Measurements from ENCODE around the gene CYTL1.

CYTL1 gene

GRCh38 chr4:4981427-4981826, 37.8 kb downstream of the CYTL1 start:
- Histone ChIP-seq H3K27me3 (ENCODE audit: control insufficient read depth in 2 of 2, insufficient read depth in 2 of 2, low read length in 2 of 2) (no peaks in the 10 kb centered on the region), H3K27ac (ENCODE audit: low read depth in 2 of 2, low read length in 2 of 2) (no peak overlapping the region), H3K4me3 (ENCODE audit: low read length in 2 of 2) (no peak overlapping the region), H3K36me3 (ENCODE audit: control insufficient read depth in 2 of 2, insufficient read depth in 2 of 2, low read length in 2 of 2) (no peaks in the 10 kb centered on the region), H3K4me1 (ENCODE audit: control insufficient read depth in 2 of 2, insufficient read depth in 2 of 2, low read length in 2 of 2) (no peaks in the 10 kb centered on the region), H3K9ac (ENCODE audit: low read depth in 1 of 2, low read length in 2 of 2) (no peak overlapping the region), H3K9me3 (ENCODE audit: control insufficient read depth in 2 of 2, low read length in 2 of 2) (no peaks in the 10 kb centered on the region)

GRCh38 chr4:4980621-4981230, 38.5 kb downstream of the CYTL1 start:
- no peak overlapping the region for H3K4me3 ChIP-seq (ENCODE audit: low read length in 2 of 2)
- H3K27ac ChIP-seq (ENCODE audit: low read depth in 2 of 2, low read length in 2 of 2), result no peak overlapping the region
- H3K9ac ChIP-seq (ENCODE audit: low read depth in 1 of 2, low read length in 2 of 2), result no peak overlapping the region
- no peaks in the 10 kb centered on the region for H3K36me3 ChIP-seq (ENCODE audit: control insufficient read depth in 2 of 2, insufficient read depth in 2 of 2, low read length in 2 of 2)
- H3K27me3 ChIP-seq (ENCODE audit: control insufficient read depth in 2 of 2, insufficient read depth in 2 of 2, low read length in 2 of 2), result no peaks in the 10 kb centered on the region
- H3K4me1 ChIP-seq (ENCODE audit: control insufficient read depth in 2 of 2, insufficient read depth in 2 of 2, low read length in 2 of 2), result no peaks in the 10 kb centered on the region
- H3K9me3 ChIP-seq (ENCODE audit: control insufficient read depth in 2 of 2, low read length in 2 of 2), result no peaks in the 10 kb centered on the region

GRCh38 chr4:4979971-4980370, 39.3 kb downstream of the CYTL1 start:
- Histone ChIP-seq H3K4me3 (ENCODE audit: low read length in 2 of 2) (no peak overlapping the region), H3K9ac (ENCODE audit: low read depth in 1 of 2, low read length in 2 of 2) (no peak overlapping the region), H3K27me3 (ENCODE audit: control insufficient read depth in 2 of 2, insufficient read depth in 2 of 2, low read length in 2 of 2) (no peaks in the 10 kb centered on the region), H3K4me1 (ENCODE audit: control insufficient read depth in 2 of 2, insufficient read depth in 2 of 2, low read length in 2 of 2) (no peaks in the 10 kb centered on the region), H3K9me3 (ENCODE audit: control insufficient read depth in 2 of 2, low read length in 2 of 2) (no peaks in the 10 kb centered on the region), H3K27ac (ENCODE audit: low read depth in 2 of 2, low read length in 2 of 2) (no peak overlapping the region), H3K36me3 (ENCODE audit: control insufficient read depth in 2 of 2, insufficient read depth in 2 of 2, low read length in 2 of 2) (no peaks in the 10 kb centered on the region)

DNA sequence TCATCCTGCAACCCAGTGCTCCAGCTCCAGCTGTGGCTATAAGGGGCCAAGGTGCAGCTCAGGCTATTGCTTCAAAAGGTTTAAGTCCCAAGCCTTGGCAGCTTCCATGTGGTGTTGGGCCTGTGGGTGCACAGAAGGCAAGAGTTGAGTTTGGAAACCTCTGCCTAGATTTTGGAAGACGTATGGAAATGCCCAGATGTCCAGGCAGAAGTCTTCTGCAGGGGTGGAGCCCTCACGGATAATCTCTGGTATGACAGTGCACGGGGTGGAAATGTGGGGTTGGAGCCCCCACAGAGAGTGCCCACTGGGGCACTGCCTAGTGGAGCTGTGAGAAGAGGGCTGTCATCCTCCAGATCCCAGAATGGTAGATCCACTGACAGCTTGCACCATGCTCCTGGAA, 44.5 kb downstream of the CYTL1 start:
- H3K4me3 ChIP-seq (ENCODE audit: low read length in 2 of 2), result no peak overlapping the region
- no peak overlapping the region for H3K9ac ChIP-seq (ENCODE audit: low read depth in 1 of 2, low read length in 2 of 2)
- no peak overlapping the region for H3K27ac ChIP-seq (ENCODE audit: low read depth in 2 of 2, low read length in 2 of 2)
- H3K27me3 ChIP-seq (ENCODE audit: control insufficient read depth in 2 of 2, insufficient read depth in 2 of 2, low read length in 2 of 2), result no peaks in the 10 kb centered on the region
- H3K4me1 ChIP-seq (ENCODE audit: control insufficient read depth in 2 of 2, insufficient read depth in 2 of 2, low read length in 2 of 2), result no peaks in the 10 kb centered on the region
- no peaks in the 10 kb centered on the region for H3K9me3 ChIP-seq (ENCODE audit: control insufficient read depth in 2 of 2, low read length in 2 of 2)
- no peaks in the 10 kb centered on the region for H3K36me3 ChIP-seq (ENCODE audit: control insufficient read depth in 2 of 2, insufficient read depth in 2 of 2, low read length in 2 of 2)

DNA sequence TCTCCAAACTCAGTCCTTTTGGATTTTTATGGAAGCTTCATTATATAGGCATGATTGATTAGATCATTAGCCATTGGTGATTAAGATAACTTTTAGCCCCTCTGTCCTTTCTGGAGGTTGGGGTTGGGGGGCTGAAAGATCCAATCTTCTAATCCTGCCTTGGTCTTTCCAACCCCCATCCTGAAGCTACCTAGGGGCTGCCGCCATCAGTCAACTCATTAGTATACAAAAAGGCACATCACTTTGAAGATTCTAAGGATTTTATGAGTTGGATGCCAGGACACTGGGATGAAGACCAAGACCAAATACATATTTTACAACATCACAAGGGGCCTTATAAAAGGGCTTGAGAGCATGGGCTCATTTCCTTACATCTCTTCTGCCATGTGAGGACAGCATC, 47.5 kb downstream of the CYTL1 start:
- Histone ChIP-seq H3K9ac (ENCODE audit: low read depth in 1 of 2, low read length in 2 of 2) (no peak overlapping the region), H3K4me1 (ENCODE audit: control insufficient read depth in 2 of 2, insufficient read depth in 2 of 2, low read length in 2 of 2) (no peaks in the 10 kb centered on the region), H3K27me3 (ENCODE audit: control insufficient read depth in 2 of 2, insufficient read depth in 2 of 2, low read length in 2 of 2) (no peaks in the 10 kb centered on the region), H3K4me3 (ENCODE audit: low read length in 2 of 2) (no peak overlapping the region), H3K9me3 (ENCODE audit: control insufficient read depth in 2 of 2, low read length in 2 of 2) (no peaks in the 10 kb centered on the region), H3K36me3 (ENCODE audit: control insufficient read depth in 2 of 2, insufficient read depth in 2 of 2, low read length in 2 of 2) (no peaks in the 10 kb centered on the region), H3K27ac (ENCODE audit: low read depth in 2 of 2, low read length in 2 of 2) (no peak overlapping the region)

DNA sequence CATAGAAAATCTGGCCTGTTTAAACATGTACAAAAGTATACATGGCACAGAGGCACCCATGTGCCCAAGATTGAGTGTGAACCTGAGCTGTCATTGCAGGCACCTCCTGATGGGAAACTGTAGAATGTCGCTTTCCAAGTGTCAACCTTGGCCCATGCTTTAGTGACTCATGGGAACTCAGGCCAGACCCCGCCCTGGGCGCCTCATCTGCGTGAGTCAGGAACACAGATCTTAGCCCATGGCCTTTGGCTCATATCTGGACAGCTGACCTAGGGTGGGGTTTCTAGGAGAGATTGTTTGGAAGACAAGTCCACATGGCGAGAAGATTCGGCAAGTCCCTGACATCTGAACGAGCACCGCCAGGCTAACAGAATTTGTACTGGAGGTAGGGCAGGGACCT, 50.0 kb downstream of the CYTL1 start:
- Histone ChIP-seq H3K4me3 (ENCODE audit: low read length in 2 of 2) (no peak overlapping the region), H3K27ac (ENCODE audit: low read depth in 2 of 2, low read length in 2 of 2) (no peak overlapping the region), H3K9me3 (ENCODE audit: control insufficient read depth in 2 of 2, low read length in 2 of 2) (no peaks in the 10 kb centered on the region), H3K9ac (ENCODE audit: low read depth in 1 of 2, low read length in 2 of 2) (no peak overlapping the region), H3K36me3 (ENCODE audit: control insufficient read depth in 2 of 2, insufficient read depth in 2 of 2, low read length in 2 of 2) (no peaks in the 10 kb centered on the region), H3K4me1 (ENCODE audit: control insufficient read depth in 2 of 2, insufficient read depth in 2 of 2, low read length in 2 of 2) (no peaks in the 10 kb centered on the region), H3K27me3 (ENCODE audit: control insufficient read depth in 2 of 2, insufficient read depth in 2 of 2, low read length in 2 of 2) (no peaks in the 10 kb centered on the region)

GRCh38 chr4:4968161-4968725, 51.0 kb downstream of the CYTL1 start:
- Histone ChIP-seq H3K9me3 (ENCODE audit: control insufficient read depth in 2 of 2, low read length in 2 of 2) (peaks cover 0 to 4% of the 10 kb centered on the region in 2 donors), H3K4me3 (ENCODE audit: low read length in 2 of 2) (no peak overlapping the region), H3K9ac (ENCODE audit: low read depth in 1 of 2, low read length in 2 of 2) (no peak overlapping the region), H3K36me3 (ENCODE audit: control insufficient read depth in 2 of 2, insufficient read depth in 2 of 2, low read length in 2 of 2) (no peaks in the 10 kb centered on the region), H3K27me3 (ENCODE audit: control insufficient read depth in 2 of 2, insufficient read depth in 2 of 2, low read length in 2 of 2) (no peaks in the 10 kb centered on the region), H3K4me1 (ENCODE audit: control insufficient read depth in 2 of 2, insufficient read depth in 2 of 2, low read length in 2 of 2) (no peaks in the 10 kb centered on the region), H3K27ac (ENCODE audit: low read depth in 2 of 2, low read length in 2 of 2) (no peak overlapping the region)

All from mucosa of rectum (tissue), 2 donors.